Measurements from ENCODE around the gene TDP1. TPM values are rescaled to one million over a fixed set of nuclear protein-coding genes. Genes with fewer than 3 reads are reported as not detected.

TDP1 gene
- total RNA-seq, 1 donor from 2014 or later, result 17.9 TPM

DNA sequence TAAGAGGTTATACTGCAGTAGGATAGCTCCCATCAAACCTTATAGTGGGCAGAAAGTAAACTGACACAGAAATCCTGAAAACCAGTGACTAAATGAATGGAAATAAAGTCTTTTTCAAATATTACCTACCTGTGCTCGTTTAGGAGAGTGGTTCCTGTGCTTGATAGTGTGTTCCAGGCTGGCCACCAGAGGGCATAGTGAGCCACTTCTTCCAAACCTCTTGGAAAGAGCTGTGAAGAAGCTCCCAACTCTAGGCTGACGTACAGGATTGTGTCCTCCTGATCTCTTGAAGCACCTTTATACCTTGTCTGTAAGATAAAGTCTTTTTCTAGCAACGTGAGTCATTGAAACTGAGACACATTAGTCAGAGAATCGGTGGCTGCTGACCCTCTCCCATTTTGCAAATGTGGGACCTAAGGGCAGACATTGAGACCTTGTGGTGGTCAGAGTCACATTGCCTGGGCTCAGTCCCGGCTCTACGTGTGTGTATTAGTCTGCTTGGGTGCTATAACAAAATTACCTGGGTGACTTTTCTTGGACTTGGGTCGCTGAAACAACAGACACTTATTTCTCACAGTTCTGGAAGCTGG lies 17.6 kb downstream of the TDP1 start:
- Mint-ChIP-seq H3K9me3 (ENCODE audit: unreplicated experiment) (no peaks in the 10 kb centered on the region), H3K4me3 (ENCODE audit: unreplicated experiment) (no peak overlapping the region), H3K4me1 (ENCODE audit: unreplicated experiment) (no peaks in the 10 kb centered on the region), H3K36me3 (ENCODE audit: unreplicated experiment) (peaks cover 11% of the 10 kb centered on the region), H3K27ac (ENCODE audit: unreplicated experiment) (no peak overlapping the region), H3K27me3 (ENCODE audit: unreplicated experiment) (no peaks in the 10 kb centered on the region)
- peak; percentile 92 for TF ChIP-seq CTCF (IDR thresholded peaks at IDR 0.05)
- DNase-seq (ENCODE audit: extremely low spot score, unreplicated experiment), result no peak

DNA sequence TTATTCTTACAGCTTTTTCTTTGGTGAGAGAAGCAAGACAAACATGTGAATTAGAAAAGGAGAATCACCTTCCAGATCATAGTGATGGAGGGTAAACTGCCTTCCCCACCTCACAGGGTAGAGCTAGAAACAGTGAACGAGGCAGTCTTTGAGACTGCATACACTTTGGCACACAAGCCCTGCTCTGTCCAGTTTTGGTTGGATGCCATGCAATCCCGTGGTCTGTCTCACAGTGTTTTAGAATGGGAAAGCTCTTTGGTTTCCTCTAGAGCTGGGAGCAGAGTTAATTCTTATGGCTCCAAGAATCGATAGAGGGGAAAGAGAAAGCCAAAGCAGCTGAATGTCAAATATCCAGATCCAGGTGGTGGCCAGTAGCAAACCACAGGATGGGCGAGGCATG lies 21.9 kb downstream of the TDP1 start:
- no peaks in the 10 kb centered on the region for H3K27me3 Mint-ChIP-seq (ENCODE audit: unreplicated experiment)
- peaks cover 15% of the 10 kb centered on the region for H3K36me3 Mint-ChIP-seq (ENCODE audit: unreplicated experiment)
- no peak overlapping the region for H3K4me3 Mint-ChIP-seq (ENCODE audit: unreplicated experiment)
- no peak for TF ChIP-seq CTCF (IDR thresholded peaks at IDR 0.05)
- DNase-seq (ENCODE audit: extremely low spot score, unreplicated experiment), result no peak
- H3K9me3 Mint-ChIP-seq (ENCODE audit: unreplicated experiment), result no peaks in the 10 kb centered on the region
- no peaks in the 10 kb centered on the region for H3K4me1 Mint-ChIP-seq (ENCODE audit: unreplicated experiment)
- no peak overlapping the region for H3K27ac Mint-ChIP-seq (ENCODE audit: unreplicated experiment)

- Mint-ChIP-seq H3K36me3 (ENCODE audit: unreplicated experiment) (peaks cover 24% of the 10 kb centered on the region), H3K4me1 (ENCODE audit: unreplicated experiment) (no peaks in the 10 kb centered on the region)
Observed at GRCh38 chr14:89978656-89979055, 22.9 kb downstream of the TDP1 start.

GRCh38 chr14:89983375-89983774 lies 27.6 kb downstream of the TDP1 start:
- Mint-ChIP-seq H3K4me3 (ENCODE audit: unreplicated experiment) (no peak overlapping the region), H3K9me3 (ENCODE audit: unreplicated experiment) (no peaks in the 10 kb centered on the region), H3K4me1 (ENCODE audit: unreplicated experiment) (no peaks in the 10 kb centered on the region), H3K27me3 (ENCODE audit: unreplicated experiment) (no peaks in the 10 kb centered on the region), H3K36me3 (ENCODE audit: unreplicated experiment) (peaks cover 37% of the 10 kb centered on the region), H3K27ac (ENCODE audit: unreplicated experiment) (no peak overlapping the region)
- no peak for TF ChIP-seq CTCF (IDR thresholded peaks at IDR 0.05)
- DNase-seq (ENCODE audit: extremely low spot score, unreplicated experiment), result no peak

More at GRCh38 chr14:89978656-89979055, 22.9 kb downstream of the TDP1 start:
- Mint-ChIP-seq H3K27me3 (ENCODE audit: unreplicated experiment) (no peaks in the 10 kb centered on the region), H3K4me3 (ENCODE audit: unreplicated experiment) (no peak overlapping the region), H3K27ac (ENCODE audit: unreplicated experiment) (no peak overlapping the region), H3K9me3 (ENCODE audit: unreplicated experiment) (no peaks in the 10 kb centered on the region)
- no peak for DNase-seq (ENCODE audit: extremely low spot score, unreplicated experiment)
- TF ChIP-seq CTCF (IDR thresholded peaks at IDR 0.05), result no peak

DNA sequence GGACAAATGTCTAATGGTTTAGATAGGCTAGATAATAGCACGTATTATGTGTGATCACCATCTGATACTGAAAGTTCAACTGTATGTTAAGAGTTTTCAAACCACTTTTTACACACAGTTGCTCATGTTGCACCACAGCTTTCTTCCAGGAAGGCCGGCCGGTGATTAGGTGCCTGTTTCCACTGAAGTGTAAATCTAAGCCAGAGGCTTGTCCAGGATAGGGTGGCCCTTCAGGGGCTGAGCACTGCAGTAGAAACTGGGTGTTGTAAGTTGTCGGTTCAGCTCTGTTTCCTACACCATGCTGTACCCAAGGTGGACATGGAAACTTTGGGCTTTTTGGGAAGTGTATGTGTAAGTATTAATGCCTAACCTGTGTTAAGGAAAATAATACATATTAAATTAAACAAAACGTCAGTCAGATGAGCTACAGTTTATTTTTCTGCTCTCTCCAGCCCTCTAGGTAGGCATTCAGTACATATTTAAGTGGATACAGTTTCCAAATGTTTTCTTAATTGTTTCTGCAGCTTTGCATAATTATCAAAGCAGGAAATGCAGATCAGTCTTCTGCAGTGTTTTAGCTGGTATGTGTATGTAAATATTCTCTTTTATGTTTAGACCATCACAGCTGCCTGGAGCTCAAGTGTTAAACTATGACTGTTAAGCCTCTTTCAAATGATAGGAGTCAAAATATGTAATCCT lies 30.9 kb downstream of the TDP1 start:
- Mint-ChIP-seq H3K4me1 (ENCODE audit: unreplicated experiment) (no peaks in the 10 kb centered on the region), H3K27me3 (ENCODE audit: unreplicated experiment) (no peaks in the 10 kb centered on the region), H3K27ac (ENCODE audit: unreplicated experiment) (no peak overlapping the region), H3K36me3 (ENCODE audit: unreplicated experiment) (peaks cover 25% of the 10 kb centered on the region), H3K4me3 (ENCODE audit: unreplicated experiment) (no peak overlapping the region), H3K9me3 (ENCODE audit: unreplicated experiment) (no peaks in the 10 kb centered on the region)
- DNase-seq (ENCODE audit: extremely low spot score, unreplicated experiment), result no peak
- no peak for TF ChIP-seq CTCF (IDR thresholded peaks at IDR 0.05)

All from osteocyte (in vitro differentiated cells).